CD4-positive, alpha-beta T cell treated with Interleukin-21 for 1 hour (primary cell): ENCODE measurements around the gene STRIP2.
"Not testable (repeated sequence)": the region's sequence is repeated elsewhere in the genome, so short reads cannot be mapped to it uniquely, and the experiment has no call there.

Experiments
- DNase-seq: peaks from one replicate; pipeline ENCODE4 v3.0.0-alpha.2; 2020

Gene STRIP2

GRCh38 chr7:129422727-129423126, 11.5 kb upstream of the STRIP2 start:
- no peak for DNase-seq

GRCh38 chr7:129423700-129424410, 10.4 kb upstream of the STRIP2 start:
- DNase-seq: no peak

GRCh38 chr7:129426482-129426881, 7.8 kb upstream of the STRIP2 start:
- no peak for DNase-seq

GRCh38 chr7:129427526-129428045, 6.6 kb upstream of the STRIP2 start:
- no peak for DNase-seq

- no peak for DNase-seq
Observed at GRCh38 chr7:129431911-129432643, 2.2 kb upstream of the STRIP2 start.

- no peak for DNase-seq
Observed at GRCh38 chr7:129434675-129435318, 565 bp downstream of the STRIP2 start.

- DNase-seq: no peak
Observed at GRCh38 chr7:129435414-129435829, 1.2 kb downstream of the STRIP2 start.

GRCh38 chr7:129436335-129436923, 2.2 kb downstream of the STRIP2 start:
- no peak for DNase-seq

- DNase-seq: no peak
Observed at GRCh38 chr7:129437190-129437589, 3.0 kb downstream of the STRIP2 start.

- no peak for DNase-seq
Observed at GRCh38 chr7:129438281-129438838, 4.1 kb downstream of the STRIP2 start.

GRCh38 chr7:129438839-129439651, 4.8 kb downstream of the STRIP2 start:
- DNase-seq: no peak

- DNase-seq: no peak
Observed at GRCh38 chr7:129439963-129440625, 5.9 kb downstream of the STRIP2 start.

GRCh38 chr7:129443612-129444011, 9.4 kb downstream of the STRIP2 start:
- no peak for DNase-seq

GRCh38 chr7:129444776-129445175, 10.5 kb downstream of the STRIP2 start:
- DNase-seq: not testable (repeated sequence)

- not testable (repeated sequence) for DNase-seq
Observed at GRCh38 chr7:129446925-129447324, 12.7 kb downstream of the STRIP2 start.

- DNase-seq: not testable (repeated sequence)
Observed at GRCh38 chr7:129447445-129447844, 13.2 kb downstream of the STRIP2 start.

GRCh38 chr7:129448608-129449007, 14.4 kb downstream of the STRIP2 start:
- not testable (repeated sequence) for DNase-seq

GRCh38 chr7:129450295-129450694, 16.1 kb downstream of the STRIP2 start:
- no peak for DNase-seq

GRCh38 chr7:129452589-129453231, 18.5 kb downstream of the STRIP2 start:
- no peak for DNase-seq

- DNase-seq: no peak
Observed at GRCh38 chr7:129453510-129454248, 19.4 kb downstream of the STRIP2 start.
